HCT116 (cell line): ENCODE results near the gene KRT13. TPM values are rescaled to one million over a fixed set of nuclear protein-coding genes. Genes with fewer than 3 reads are reported as not detected.

Experiments
- ATAC-seq: fragments of 200-7000 bp; cut with Tn5 transposase; 2 replicates; pipeline ENCODE4 v1.9.1; 2020; ENCODE audit warnings: mild to moderate bottlenecking, moderate library complexity
- BruUV-seq: library from RNA; stranded (reverse); fragments of 400-500 nt; replicated peaks from 2 replicates; lab custom pipeline; 2021; lab: Mats Ljungman, UMichigan
- CTCF ChIA-PET: fragments of 300-600 bp; sonication (Branson Sonifier 250); formaldehyde crosslinking; loops from one replicate; lab custom pipeline; 2021; ENCODE audit warnings: antibody characterized with exemption; lab: Charles Lee
- POLR2A ChIA-PET: fragments of 300-600, 350-600 bp; sonication (Branson Sonifier 250); formaldehyde crosslinking; loops from one replicate; lab custom pipeline; 2021; ENCODE audit warnings: antibody characterized with exemption; lab: Charles Lee
- RAD21 ChIA-PET, 2 experiments: fragments of 300-600 bp; sonication (Branson Sonifier 250); formaldehyde crosslinking; loops; one replicate each; lab custom pipeline; 2023; ENCODE audit warnings: low total read pairs in 2 of 2; ENCODE audit not compliant: uncharacterized antibody in 2 of 2, unreplicated experiment in 2 of 2, low non-redundant PET in 1 of 2; lab: Charles Lee
- DNase-seq: peaks from one replicate; pipeline ENCODE4 v3.0.0-alpha.2; 2010; ENCODE audit warnings: low read depth, low spot score
- H2AFZ ChIP-seq: fragments of 200-600 bp; shearing (Covaris generic), sonication (generic); 2 replicates; pipeline ENCODE4 v1.6.1; 2017; ENCODE audit warnings: low read depth, mixed run types, mixed read lengths, antibody characterized with exemption, low read length; ENCODE audit not compliant: poor library complexity, severe bottlenecking
- H3K27ac ChIP-seq: 2 replicates; pipeline ENCODE4 v1.5.1; 2012; ENCODE audit warnings: low read depth, low read length
- H3K27me3 ChIP-seq: fragments of 200-600 bp; sonication (generic); 2 replicates; pipeline ENCODE4 v1.6.1; 2016; ENCODE audit warnings: mixed run types, low read length, mixed read lengths; ENCODE audit not compliant: insufficient read depth
- H3K36me3 ChIP-seq, 2 experiments: fragments of 200-500 bp in 1 of 2; fragments of 200-600 bp in 1 of 2; sonication (Bioruptor generic) in 1 of 2; sonication (generic) in 1 of 2; 2 replicates each; pipeline versions ENCODE4 v1.5.1 to v1.6.1; 2014 to 2016; ENCODE audit warnings: low read length in 2 of 2, inconsistent platforms in 1 of 2, mixed read lengths in 1 of 2, mixed run types in 1 of 2; ENCODE audit not compliant: insufficient read depth in 2 of 2, control insufficient read depth in 1 of 2
- H3K4me1 ChIP-seq, 2 experiments: fragments of 200-600 bp in 1 of 2; sonication (generic) in 1 of 2; 2 replicates each; pipeline versions ENCODE4 v1.5.1 to v1.6.1; 2012 to 2017; ENCODE audit warnings: low read length in 2 of 2, inconsistent platforms in 1 of 2, mild to moderate bottlenecking in 1 of 2, mixed read lengths in 1 of 2, mixed run types in 1 of 2, moderate library complexity in 1 of 2; ENCODE audit not compliant: insufficient read depth in 2 of 2, control insufficient read depth in 1 of 2
- H3K4me2 ChIP-seq: fragments of 200-600 bp; sonication (generic); 2 replicates; pipeline ENCODE4 v1.6.1; 2017; ENCODE audit warnings: mixed run types, low read length, mixed read lengths
- H3K4me3 ChIP-seq, 2 experiments: fragments of 200-600 bp in 1 of 2; sonication (generic) in 1 of 2; replicated peaks in 1 of 2; 2 replicates each; pipeline ENCODE4 v1.5.1; 2011 to 2016; ENCODE audit warnings: low read length in 2 of 2, control low read depth in 1 of 2, low read depth in 1 of 2, mild to moderate bottlenecking in 1 of 2, mixed read lengths in 1 of 2, mixed run types in 1 of 2
- H3K79me2 ChIP-seq: fragments of 200-600 bp; sonication (generic); 2 replicates; pipeline ENCODE4 v1.6.1; 2017; ENCODE audit warnings: mild to moderate bottlenecking, mixed run types, low read length, moderate library complexity, mixed read lengths; ENCODE audit not compliant: insufficient read depth
- H3K9ac ChIP-seq: fragments of 200-600 bp; sonication (generic); 2 replicates; pipeline ENCODE4 v1.6.1; 2016; ENCODE audit warnings: low read length, mixed read lengths
- H3K9me2 ChIP-seq: fragments of 200-600 bp; sonication (generic), shearing (Covaris generic); 2 replicates; pipeline ENCODE4 v1.6.1; 2017; ENCODE audit warnings: mixed run types, mild to moderate bottlenecking, moderate library complexity; ENCODE audit not compliant: insufficient read depth
- H3K9me3 ChIP-seq, 2 experiments: fragments of 200-500 bp in 1 of 2; fragments of 200-600 bp in 1 of 2; sonication (Bioruptor generic) in 1 of 2; sonication (generic) in 1 of 2; 2 replicates each; pipeline ENCODE4 v1.6.1; 2014 to 2017; ENCODE audit warnings: low read length in 2 of 2, mixed read lengths in 2 of 2, inconsistent platforms in 1 of 2, low read depth in 1 of 2, mild to moderate bottlenecking in 1 of 2, mixed run types in 1 of 2, moderate library complexity in 1 of 2; ENCODE audit not compliant: control insufficient read depth in 1 of 2, insufficient read depth in 1 of 2
- H4K20me1 ChIP-seq: fragments of 200-600 bp; sonication (generic), shearing (Covaris generic); 2 replicates; pipeline ENCODE4 v1.6.1; 2017; ENCODE audit warnings: mixed run types, mild to moderate bottlenecking, moderate library complexity; ENCODE audit not compliant: insufficient read depth
- CEBPB ChIP-seq: IDR thresholded peaks from 2 replicates; pipeline ENCODE4 v1.6.1; 2012; ENCODE audit warnings: low read depth
- EGR1 ChIP-seq: IDR thresholded peaks from 2 replicates; pipeline ENCODE4 v1.6.1; 2012; ENCODE audit warnings: low read depth
- EZH2phosphoT487 ChIP-seq: fragments of 200-600 bp; IDR thresholded peaks from 2 replicates; pipeline ENCODE4 v1.6.1; 2018; ENCODE audit warnings: antibody characterized with exemption, borderline replicate concordance
- FOSL1 ChIP-seq: IDR thresholded peaks from 2 replicates; pipeline ENCODE4 v1.6.1; 2012; ENCODE audit warnings: low read depth
- JUND ChIP-seq: IDR thresholded peaks from 2 replicates; pipeline ENCODE4 v1.6.1; 2012
- POLR2A ChIP-seq: IDR thresholded peaks from 2 replicates; pipeline ENCODE4 v1.7.0; 2011; ENCODE audit warnings: borderline replicate concordance; ENCODE audit not compliant: insufficient read depth, insufficient read length; ENCODE audit errors: extremely low read depth
- POLR2AphosphoS5 ChIP-seq: IDR thresholded peaks from 2 replicates; pipeline ENCODE4 v1.6.1; 2011; ENCODE audit warnings: mild to moderate bottlenecking, low read depth, low read length, moderate library complexity
- RAD21 ChIP-seq: IDR thresholded peaks from 2 replicates; pipeline ENCODE4 v1.6.1; 2012; ENCODE audit warnings: low read depth, mild to moderate bottlenecking
- SIN3A ChIP-seq: IDR thresholded peaks from 2 replicates; pipeline ENCODE4 v1.6.1; 2012; ENCODE audit warnings: low read depth
- SP1 ChIP-seq: IDR thresholded peaks from 2 replicates; pipeline ENCODE4 v1.6.1; 2012; ENCODE audit warnings: low read depth
- SRF ChIP-seq: IDR thresholded peaks from 2 replicates; pipeline ENCODE4 v1.6.1; 2012; ENCODE audit warnings: low read depth
- TCF7L2 ChIP-seq: IDR thresholded peaks from 2 replicates; pipeline ENCODE4 v1.7.0; 2011; ENCODE audit warnings: borderline replicate concordance, inconsistent platforms; ENCODE audit not compliant: insufficient read depth, insufficient read length; ENCODE audit errors: extremely low read depth
- ZFX ChIP-seq: fragments of 450-650 bp; IDR thresholded peaks from 2 replicates; pipeline ENCODE4 v1.6.1; 2017
- intact Hi-C: fragments of 100-400 bp; cut with micrococcal nuclease; formaldehyde crosslinking; loops from 2 replicates; pipeline ENCODE4 v1.10.0; 2022
- total RNA-seq: library from RNA; stranded (reverse); gene quantifications from one replicate; pipeline ENCODE4 v1.2.1, GENCODE V29; 2021; ENCODE audit not compliant: unreplicated experiment
- TF ChIP-seq, protein P1 (sequence below), 3 experiments: fragments of 200-600 bp in 1 of 3; sonication (generic) in 1 of 3; IDR thresholded peaks in 2 of 3; conservative IDR thresholded peaks in 1 of 3; 2 replicates each; pipeline ENCODE4 v1.5.1; 2012 to 2017; ENCODE audit warnings: low read depth in 2 of 3, low read length in 2 of 3, antibody characterized with exemption in 1 of 3, borderline replicate concordance in 1 of 3, control low read depth in 1 of 3, mild to moderate bottlenecking in 1 of 3, mixed read lengths in 1 of 3, mixed run types in 1 of 3, moderate library complexity in 1 of 3; ENCODE audit not compliant: insufficient read depth in 1 of 3
- TF ChIP-seq, protein P2 (sequence below): IDR thresholded peaks from 2 replicates; pipeline ENCODE4 v1.6.1; 2012
- TF ChIP-seq, protein P3 (sequence below): IDR thresholded peaks from 2 replicates; pipeline ENCODE4 v1.6.1; 2012
- TF ChIP-seq, protein P4 (sequence below): IDR thresholded peaks from 2 replicates; pipeline ENCODE4 v1.6.1; 2012; ENCODE audit warnings: low read depth

Gene KRT13
- total RNA-seq, 1 experiment from 2014 or later: 3.7 TPM

DNA sequence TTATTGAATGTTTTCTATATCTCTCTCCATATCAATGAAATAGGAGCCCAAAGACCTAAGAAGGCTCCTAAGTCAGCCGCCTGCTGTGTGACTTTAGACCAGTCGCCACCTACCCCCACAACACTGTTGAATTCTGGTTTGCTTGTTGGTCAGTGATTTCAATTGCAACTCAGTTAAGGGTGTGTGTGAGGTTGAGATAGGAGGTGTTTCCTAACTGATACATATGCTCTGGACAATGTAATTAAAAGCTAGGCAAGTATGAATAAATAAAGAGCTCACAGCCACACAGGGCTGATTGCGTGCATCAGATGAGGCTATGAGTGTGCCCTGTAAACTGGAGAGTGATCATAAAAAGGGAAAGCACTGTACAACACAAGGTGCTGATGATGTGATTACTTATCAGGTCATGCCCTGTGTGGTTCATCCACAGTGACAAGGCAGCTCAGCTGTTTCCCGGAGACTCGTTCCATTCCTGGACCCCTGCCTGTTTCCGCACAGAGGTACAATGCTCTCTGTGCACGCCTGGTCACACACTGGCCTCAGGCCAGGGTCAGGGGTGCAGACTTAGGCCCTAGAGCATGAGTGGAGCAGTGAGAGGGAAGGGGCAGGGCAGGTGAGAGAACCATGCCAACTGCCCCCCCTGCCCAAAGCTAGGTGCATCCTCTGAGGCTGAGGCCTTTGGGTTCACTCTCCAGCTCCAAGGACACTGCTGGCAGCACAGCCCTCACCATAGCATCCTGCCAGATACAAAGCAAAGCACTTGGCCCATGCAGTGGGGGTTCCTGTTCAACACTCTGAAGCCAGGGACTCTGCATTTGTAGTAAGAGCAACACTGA, 21.2 kb downstream of the KRT13 start:
- intact Hi-C loops: no loop called here
- POLR2A ChIA-PET: no interaction called here
- DNase-seq: no peak

More for the DNA sequence above, 21.2 kb downstream of the KRT13 start:
- ChIA-PET CTCF (no interaction called here), RAD21 (no interaction called here)
- Histone ChIP-seq H4K20me1 (no peaks in the 10 kb centered on the region), H3K9me3 (no peaks in the 10 kb centered on the region), H3K9me2 (no peaks in the 10 kb centered on the region), H3K79me2 (no peaks in the 10 kb centered on the region), H3K4me2 (no peak overlapping the region), H3K36me3 (no peaks in the 10 kb centered on the region), H3K4me1 (no peaks in the 10 kb centered on the region; a peak in 1 of 4 replicates), H2AFZ (no peak overlapping the region), H3K27me3 (no peaks in the 10 kb centered on the region), H3K9ac (no peak overlapping the region), H3K27ac (no peak overlapping the region), H3K4me3 (no peak overlapping the region)
- TF ChIP-seq RAD21: no peak
- TF ChIP-seq JUND: no peak
- TF ChIP-seq EZH2phosphoT487: no peak
- TF ChIP-seq, protein P1, sequence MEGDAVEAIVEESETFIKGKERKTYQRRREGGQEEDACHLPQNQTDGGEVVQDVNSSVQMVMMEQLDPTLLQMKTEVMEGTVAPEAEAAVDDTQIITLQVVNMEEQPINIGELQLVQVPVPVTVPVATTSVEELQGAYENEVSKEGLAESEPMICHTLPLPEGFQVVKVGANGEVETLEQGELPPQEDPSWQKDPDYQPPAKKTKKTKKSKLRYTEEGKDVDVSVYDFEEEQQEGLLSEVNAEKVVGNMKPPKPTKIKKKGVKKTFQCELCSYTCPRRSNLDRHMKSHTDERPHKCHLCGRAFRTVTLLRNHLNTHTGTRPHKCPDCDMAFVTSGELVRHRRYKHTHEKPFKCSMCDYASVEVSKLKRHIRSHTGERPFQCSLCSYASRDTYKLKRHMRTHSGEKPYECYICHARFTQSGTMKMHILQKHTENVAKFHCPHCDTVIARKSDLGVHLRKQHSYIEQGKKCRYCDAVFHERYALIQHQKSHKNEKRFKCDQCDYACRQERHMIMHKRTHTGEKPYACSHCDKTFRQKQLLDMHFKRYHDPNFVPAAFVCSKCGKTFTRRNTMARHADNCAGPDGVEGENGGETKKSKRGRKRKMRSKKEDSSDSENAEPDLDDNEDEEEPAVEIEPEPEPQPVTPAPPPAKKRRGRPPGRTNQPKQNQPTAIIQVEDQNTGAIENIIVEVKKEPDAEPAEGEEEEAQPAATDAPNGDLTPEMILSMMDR (IDR thresholded peaks at IDR 0.05 in 2 of 3, conservative IDR thresholded peaks at IDR 0.05 in 1 of 3; ENCODE audit: borderline replicate concordance in 1 of 3, insufficient read depth in 1 of 3, low read depth in 2 of 3, low read length in 2 of 3): no peak
- TF ChIP-seq, protein P2, sequence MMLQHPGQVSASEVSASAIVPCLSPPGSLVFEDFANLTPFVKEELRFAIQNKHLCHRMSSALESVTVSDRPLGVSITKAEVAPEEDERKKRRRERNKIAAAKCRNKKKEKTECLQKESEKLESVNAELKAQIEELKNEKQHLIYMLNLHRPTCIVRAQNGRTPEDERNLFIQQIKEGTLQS: no peak
- no peak for TF ChIP-seq POLR2AphosphoS5
- no peak for TF ChIP-seq SRF
- TF ChIP-seq FOSL1: no peak
- TF ChIP-seq, protein P3, sequence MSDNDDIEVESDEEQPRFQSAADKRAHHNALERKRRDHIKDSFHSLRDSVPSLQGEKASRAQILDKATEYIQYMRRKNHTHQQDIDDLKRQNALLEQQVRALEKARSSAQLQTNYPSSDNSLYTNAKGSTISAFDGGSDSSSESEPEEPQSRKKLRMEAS: no peak
- no peak for TF ChIP-seq EGR1
- TF ChIP-seq, protein P4, sequence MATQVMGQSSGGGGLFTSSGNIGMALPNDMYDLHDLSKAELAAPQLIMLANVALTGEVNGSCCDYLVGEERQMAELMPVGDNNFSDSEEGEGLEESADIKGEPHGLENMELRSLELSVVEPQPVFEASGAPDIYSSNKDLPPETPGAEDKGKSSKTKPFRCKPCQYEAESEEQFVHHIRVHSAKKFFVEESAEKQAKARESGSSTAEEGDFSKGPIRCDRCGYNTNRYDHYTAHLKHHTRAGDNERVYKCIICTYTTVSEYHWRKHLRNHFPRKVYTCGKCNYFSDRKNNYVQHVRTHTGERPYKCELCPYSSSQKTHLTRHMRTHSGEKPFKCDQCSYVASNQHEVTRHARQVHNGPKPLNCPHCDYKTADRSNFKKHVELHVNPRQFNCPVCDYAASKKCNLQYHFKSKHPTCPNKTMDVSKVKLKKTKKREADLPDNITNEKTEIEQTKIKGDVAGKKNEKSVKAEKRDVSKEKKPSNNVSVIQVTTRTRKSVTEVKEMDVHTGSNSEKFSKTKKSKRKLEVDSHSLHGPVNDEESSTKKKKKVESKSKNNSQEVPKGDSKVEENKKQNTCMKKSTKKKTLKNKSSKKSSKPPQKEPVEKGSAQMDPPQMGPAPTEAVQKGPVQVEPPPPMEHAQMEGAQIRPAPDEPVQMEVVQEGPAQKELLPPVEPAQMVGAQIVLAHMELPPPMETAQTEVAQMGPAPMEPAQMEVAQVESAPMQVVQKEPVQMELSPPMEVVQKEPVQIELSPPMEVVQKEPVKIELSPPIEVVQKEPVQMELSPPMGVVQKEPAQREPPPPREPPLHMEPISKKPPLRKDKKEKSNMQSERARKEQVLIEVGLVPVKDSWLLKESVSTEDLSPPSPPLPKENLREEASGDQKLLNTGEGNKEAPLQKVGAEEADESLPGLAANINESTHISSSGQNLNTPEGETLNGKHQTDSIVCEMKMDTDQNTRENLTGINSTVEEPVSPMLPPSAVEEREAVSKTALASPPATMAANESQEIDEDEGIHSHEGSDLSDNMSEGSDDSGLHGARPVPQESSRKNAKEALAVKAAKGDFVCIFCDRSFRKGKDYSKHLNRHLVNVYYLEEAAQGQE: no peak
- no peak for TF ChIP-seq SIN3A
- TF ChIP-seq TCF7L2: no peak
- TF ChIP-seq CEBPB: no peak
- no peak for TF ChIP-seq SP1
- TF ChIP-seq POLR2A: no peak
- no peak for TF ChIP-seq ZFX
- no TSS peak for BruUV-seq
- no peak for ATAC-seq
